ENCODE data around the gene RALGPS1.

Gene RALGPS1

DNA sequence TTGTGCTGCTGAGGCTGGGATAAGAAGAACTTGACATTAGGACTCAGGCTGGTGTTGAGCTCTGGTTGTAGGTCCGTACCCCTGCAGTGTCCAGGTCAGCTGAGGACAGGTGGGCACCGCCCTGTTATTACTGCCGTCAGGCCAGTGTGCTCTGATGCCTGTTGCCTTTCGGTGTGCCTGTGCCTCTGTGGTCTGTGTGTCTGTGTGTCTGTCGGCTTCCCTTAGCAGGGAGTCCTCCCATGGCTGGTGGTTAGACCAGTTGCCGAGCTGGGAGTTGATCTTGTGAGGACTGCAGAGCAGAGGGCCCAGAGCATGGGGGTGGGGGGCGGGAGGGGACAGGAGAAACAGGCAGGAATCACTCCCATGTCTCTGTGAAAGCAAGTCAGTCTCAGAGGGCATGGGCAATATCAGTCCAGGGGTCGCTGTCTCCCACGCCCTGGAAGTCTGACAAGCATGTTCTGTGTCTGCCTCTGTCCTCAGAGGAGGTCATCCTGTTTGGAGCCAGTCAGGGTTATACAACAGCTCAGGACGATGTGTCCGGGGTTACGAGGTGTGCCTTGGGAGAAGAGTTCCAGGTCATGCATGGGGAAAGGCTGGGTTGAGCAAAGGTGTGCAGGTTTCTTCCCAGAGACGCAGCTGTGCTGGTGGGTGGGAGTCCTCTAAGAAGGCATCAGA, 282.7 kb downstream of the RALGPS1 start:
- DNase-seq, result no peak

GRCh38 chr9:127197861-127198430, 283.4 kb downstream of the RALGPS1 start:
- DNase-seq, result no peak

DNA sequence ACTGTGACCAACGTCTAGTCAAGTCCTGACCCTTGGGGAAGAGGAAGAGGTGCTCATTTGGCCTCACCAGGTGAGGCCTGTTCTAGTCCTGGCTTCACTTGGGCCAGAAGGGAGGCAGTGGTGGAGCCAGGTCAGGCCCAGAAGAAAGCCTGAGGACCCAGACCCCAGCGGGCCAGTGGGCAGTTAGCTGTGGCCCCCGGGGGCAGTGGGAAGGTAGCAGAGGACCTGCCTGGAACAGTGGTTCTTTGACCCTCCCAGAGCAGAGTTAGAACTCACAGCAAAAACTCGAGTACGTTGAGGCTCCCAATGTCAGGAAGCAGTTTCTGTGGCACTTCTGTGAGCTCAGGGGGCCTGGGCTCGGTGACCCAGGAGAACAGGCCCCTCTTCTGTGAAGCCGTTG, 284.0 kb downstream of the RALGPS1 start:
- no peak for DNase-seq

- peak; percentile 84 to 85 for DNase-seq
Measured at GRCh38 chr9:127199001-127199791, 284.6 kb downstream of the RALGPS1 start.

- no peak for DNase-seq
Measured at GRCh38 chr9:127200106-127200862, 285.7 kb downstream of the RALGPS1 start.

GRCh38 chr9:127201071-127201541, 286.5 kb downstream of the RALGPS1 start:
- DNase-seq, result no peak

- DNase-seq, result no peak
Measured at GRCh38 chr9:127201731-127202130, 287.1 kb downstream of the RALGPS1 start.

- DNase-seq, result no peak
Measured at GRCh38 chr9:127202461-127203169, 288.0 kb downstream of the RALGPS1 start.

GRCh38 chr9:127203681-127204327, 289.2 kb downstream of the RALGPS1 start:
- DNase-seq, result no peak

GRCh38 chr9:127204771-127205470, 290.3 kb downstream of the RALGPS1 start:
- DNase-seq, result no peak

DNA sequence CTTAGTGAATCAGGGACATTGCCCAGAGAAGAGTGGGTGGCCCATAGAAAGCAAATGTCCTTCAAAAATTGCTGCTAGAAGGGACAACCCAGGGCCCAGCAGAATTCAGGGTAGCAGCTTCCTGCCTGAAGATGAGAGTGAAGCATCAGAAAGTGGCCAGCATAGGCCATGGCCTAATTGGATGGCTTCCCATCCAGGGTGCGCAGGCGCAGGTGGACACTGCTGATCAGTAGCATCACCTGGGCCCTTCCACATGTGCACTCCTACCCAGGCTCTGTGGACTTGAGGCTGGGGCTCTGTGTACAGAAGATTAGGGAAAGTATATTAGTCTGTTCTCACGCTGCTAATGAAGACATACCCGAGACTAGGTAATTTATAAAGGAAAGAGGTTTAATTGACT, 291.4 kb downstream of the RALGPS1 start:
- no peak for DNase-seq

DNA sequence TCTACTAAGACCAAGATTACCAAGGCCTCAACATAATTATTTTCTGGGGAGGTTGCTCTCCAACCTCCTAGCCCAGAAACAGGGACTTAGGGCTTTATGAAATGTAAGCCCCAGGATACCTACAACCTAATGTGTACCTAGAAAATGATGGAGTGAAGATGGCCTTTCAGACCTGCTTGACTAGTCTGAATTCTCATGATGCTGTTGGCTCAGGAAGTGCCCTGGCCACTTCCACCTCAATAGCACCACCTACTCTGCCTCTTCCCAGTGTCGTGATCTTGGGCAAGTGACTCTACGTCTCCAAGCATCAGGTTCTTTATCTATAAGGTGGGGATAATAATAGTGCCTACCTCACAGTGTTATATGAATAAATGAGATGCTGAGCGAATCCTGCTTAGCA, 292.1 kb downstream of the RALGPS1 start:
- no peak for DNase-seq

- DNase-seq, result no peak
Measured at GRCh38 chr9:127207734-127208410, 293.3 kb downstream of the RALGPS1 start.

GRCh38 chr9:127208416-127208815, 293.8 kb downstream of the RALGPS1 start:
- no peak for DNase-seq

- no peak for DNase-seq
Measured at GRCh38 chr9:127209220-127209619, 294.6 kb downstream of the RALGPS1 start.

GRCh38 chr9:127209948-127210640, 295.5 kb downstream of the RALGPS1 start:
- DNase-seq, result no peak

- no peak for DNase-seq
Measured at GRCh38 chr9:127210851-127211730, 296.5 kb downstream of the RALGPS1 start.

- no peak for DNase-seq
Measured at GRCh38 chr9:127211983-127212382, 297.4 kb downstream of the RALGPS1 start.

DNA sequence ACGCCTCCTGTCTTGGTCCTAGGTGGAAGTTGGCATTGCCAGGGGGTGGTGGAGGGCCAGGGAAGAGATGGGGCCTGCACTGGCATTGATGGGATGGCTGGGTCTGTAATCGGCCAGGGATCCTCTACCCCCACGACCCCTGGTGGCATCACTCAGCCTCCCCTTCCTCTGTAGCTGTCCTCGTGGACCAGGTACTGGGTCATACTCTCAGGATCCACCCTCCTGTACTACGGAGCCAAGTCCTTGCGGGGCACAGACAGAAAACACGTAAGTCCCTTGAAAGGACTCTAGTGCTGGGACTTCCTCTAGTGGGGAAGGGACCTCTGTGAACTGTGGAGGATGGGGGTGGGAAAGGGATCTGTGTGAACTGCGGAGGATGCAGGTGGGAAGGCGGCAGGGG, 297.9 kb downstream of the RALGPS1 start:
- no peak for DNase-seq

Measured in stimulated activated CD4-positive, alpha-beta T cell treated with anti-CD3 and anti-CD28 coated beads, Interleukin-2, amount 100 ng/mL, for 24 hours (primary cell).